Measurements from ENCODE around the gene HCN4.

DNA sequence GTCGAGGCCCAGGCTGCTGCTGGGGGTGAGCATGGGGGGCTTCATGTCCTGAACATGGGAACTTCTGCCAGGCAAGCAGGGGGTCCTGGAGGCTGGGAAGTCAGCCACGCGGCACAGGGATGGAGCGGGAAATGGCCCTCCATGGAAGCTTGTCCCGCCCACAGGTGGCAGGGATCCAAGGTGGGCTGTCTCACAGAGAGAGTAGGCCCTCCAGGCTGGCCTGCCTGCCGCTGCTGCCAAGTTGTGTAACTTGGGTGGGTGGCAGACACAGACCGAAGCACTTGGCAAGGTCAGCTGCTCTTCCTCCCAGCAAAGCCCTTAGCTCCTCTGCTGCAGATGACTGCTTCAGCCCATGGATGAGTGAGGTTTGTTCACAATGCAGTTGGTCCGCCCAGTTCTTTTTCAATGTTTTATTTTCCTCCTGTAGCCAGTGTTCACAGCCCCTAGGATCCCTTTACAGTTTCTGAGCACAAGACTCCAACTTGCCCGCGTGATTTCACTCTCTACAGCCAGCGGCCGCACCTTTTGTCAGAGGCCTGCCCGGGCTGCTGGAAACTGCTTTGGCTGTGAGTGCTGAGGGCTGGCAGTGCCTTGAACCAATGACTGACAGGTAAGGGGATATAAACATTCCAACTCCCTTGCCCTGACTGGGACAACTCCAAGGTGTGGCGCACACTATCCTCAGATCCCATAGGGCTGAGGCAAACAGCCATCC lies 26.7 kb downstream of the HCN4 start:
- TF ChIP-seq POLR2A (IDR thresholded peaks at IDR 0.05) = no peak
- TF ChIP-seq, protein P1, sequence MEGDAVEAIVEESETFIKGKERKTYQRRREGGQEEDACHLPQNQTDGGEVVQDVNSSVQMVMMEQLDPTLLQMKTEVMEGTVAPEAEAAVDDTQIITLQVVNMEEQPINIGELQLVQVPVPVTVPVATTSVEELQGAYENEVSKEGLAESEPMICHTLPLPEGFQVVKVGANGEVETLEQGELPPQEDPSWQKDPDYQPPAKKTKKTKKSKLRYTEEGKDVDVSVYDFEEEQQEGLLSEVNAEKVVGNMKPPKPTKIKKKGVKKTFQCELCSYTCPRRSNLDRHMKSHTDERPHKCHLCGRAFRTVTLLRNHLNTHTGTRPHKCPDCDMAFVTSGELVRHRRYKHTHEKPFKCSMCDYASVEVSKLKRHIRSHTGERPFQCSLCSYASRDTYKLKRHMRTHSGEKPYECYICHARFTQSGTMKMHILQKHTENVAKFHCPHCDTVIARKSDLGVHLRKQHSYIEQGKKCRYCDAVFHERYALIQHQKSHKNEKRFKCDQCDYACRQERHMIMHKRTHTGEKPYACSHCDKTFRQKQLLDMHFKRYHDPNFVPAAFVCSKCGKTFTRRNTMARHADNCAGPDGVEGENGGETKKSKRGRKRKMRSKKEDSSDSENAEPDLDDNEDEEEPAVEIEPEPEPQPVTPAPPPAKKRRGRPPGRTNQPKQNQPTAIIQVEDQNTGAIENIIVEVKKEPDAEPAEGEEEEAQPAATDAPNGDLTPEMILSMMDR (IDR thresholded peaks at IDR 0.05 in 4 of 5, conservative IDR thresholded peaks at IDR 0.05 in 1 of 5) = no peak
